GM21825 (cell line): ENCODE measurements around the gene TMPRSS3.

Source experiments
- ATAC-seq: cut with Tn5 transposase; IDR thresholded peaks from one replicate; pipeline ENCODE4 v1.9.1; 2021; ENCODE audit warnings: mild to moderate bottlenecking, moderate library complexity; ENCODE audit not compliant: unreplicated experiment

TMPRSS3 gene

DNA sequence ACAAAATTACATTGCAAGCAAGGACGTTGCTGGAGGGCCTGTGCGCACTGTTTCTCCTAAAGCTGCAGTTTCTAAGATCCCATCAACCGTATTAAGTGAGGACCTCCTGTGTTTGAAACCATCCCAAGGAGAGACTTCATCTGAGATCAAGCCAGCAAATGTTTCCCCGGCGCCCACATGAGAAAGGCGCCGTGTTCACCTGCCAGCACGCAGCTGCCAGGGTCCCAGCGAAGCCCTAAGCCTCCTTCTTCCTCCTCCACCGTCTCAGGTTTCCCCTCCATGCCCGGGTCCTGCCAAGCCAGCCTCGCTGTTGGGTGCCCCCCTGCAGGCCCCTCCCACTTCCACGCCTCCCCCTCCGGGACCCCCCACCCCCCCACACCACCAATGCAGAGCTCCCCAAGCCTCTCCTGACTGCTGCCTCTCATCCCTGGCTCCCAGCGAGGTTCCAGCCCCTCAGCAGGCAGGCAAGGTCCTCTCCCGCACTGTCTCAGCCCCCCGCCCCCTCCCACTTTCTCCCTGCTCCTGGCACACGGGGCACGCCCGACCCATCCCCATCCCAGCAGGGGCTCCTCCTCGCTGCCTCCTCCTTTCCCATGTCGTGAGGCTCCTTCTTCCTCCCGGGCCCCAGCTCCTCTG lies 20.9 kb downstream of the TMPRSS3 start:
- ATAC-seq: no peak

DNA sequence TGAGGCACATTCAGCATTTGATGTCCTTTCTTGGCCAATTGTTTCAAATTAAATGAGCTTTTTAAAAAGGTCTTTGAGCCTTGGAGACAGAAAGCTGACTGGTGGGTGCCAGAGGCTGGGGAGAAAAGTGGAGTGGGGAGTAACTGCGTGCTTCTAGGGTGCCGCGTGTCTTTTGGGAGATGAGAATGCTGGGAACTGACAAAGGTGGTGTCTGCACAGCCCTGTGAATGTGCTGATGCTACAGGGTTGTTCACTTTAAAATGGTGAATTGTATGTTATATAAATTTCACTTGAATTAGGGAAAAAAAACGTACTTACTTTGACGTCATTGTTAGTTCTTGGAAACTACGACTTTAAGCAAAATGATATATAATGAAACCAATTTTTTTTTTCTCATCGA lies 21.4 kb downstream of the TMPRSS3 start:
- no peak for ATAC-seq

DNA sequence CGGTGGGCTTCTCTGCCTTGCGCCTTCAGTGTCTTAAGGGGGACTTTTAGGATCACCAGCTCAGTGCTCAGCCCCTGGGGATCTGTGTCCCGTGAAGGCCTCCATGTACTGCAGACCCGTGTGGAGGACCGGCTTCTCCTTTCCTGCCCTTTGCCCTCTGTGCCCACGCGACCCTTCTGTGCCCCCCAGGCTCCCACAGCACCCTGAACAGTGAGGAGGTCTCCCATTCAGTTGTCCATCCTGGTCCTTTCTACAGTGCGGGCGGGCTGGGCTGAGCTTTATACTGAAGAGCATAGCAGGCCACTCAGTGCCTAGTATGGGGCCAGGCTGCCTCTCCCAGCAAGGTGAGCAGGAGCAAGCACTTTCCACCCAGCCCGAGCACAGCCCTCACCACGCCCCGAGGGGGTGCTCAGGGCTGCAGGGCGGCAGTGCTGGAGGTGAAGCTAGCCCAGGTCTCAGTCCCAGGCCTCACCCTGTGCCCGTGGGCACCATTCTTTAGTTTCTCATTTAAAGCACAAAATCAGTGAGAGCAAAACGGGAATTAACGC lies 21.9 kb downstream of the TMPRSS3 start:
- ATAC-seq: no peak

DNA sequence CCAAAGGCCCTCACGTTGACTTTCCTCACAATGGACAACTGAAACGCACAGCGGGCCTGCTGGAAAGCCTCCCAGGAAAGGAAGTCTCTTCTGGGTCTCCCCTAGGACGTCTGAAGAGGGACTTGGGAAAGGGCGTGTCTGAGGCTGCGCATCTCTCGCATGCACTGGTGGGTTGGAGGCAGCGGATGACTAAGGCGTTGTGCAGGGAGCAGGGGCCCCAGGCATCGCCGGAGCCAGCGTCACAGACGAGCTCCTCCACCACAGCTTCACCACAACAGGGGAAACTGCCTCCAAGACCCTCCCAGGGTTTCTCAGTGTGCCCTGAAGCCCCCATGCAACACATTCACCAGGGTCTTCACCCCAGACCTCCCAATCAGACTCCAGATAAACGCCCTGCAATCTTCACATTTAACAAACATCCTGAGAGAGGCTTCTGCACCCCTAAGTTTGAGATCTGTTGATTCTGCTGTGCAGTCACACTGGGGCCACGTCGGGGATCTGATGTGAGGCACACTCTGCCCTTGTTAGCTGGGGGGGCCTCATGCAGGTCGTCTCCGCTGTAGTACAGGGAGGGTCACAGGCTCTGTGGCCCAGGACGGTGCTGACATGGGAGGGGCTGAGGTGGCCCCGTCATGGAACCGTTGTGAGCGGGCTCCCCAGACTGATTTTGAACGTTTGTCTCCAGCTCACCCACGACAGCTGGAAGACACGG lies 22.5 kb downstream of the TMPRSS3 start:
- no peak for ATAC-seq

DNA sequence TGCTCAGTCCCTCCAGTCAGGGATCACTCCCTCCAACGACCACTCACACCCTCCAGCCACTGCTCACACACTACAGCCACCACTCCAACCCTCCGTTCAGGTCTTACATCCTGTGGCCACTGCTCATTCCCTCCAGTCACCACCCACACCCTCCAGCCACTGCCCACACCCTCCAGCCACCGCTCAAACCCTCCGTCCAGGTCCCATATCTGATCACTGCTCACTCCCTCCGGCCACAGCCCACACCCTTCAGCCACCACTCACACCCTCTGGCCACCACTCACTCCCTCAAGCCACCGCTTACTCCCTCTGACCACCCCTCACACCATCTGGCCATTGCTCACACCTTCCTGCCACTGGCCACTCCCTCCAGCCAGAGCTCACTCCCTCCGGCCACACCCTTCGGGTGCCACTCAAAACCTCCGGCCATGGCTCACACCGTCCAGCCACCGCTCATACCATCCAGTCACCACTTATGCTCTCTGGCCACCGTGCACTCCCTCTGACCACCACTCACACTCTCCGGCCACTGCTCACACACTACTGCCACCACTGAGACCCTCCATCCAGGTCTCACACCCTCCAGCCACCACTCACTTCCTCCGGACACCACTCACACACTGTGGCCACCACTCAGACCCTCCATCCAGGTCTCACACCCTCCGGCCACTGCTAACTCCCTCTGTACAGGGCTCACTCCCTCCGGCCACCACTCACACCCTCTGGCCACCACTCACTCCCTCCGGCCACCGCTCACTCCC lies 24.8 kb downstream of the TMPRSS3 start:
- no peak for ATAC-seq

DNA sequence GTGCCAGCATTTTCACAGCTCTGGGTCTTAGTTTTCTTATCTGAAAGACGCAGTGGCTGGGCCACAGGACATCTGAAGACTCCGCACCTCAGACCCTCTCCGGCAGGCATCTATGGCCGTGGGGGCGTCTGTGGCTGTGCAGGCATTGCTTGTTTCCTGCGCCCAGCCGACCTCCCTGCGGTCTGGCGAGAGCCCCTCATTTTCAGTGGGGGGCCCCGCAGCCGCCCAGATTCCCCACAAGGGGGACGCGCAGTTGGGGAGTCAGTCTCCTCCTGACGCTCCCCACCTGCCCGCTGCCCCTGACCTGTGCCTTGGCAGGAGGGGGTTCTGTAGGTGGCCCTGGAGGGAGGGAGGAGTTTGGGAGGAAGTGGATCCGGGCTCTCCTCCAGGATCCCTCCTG lies 26.0 kb downstream of the TMPRSS3 start:
- no peak for ATAC-seq

DNA sequence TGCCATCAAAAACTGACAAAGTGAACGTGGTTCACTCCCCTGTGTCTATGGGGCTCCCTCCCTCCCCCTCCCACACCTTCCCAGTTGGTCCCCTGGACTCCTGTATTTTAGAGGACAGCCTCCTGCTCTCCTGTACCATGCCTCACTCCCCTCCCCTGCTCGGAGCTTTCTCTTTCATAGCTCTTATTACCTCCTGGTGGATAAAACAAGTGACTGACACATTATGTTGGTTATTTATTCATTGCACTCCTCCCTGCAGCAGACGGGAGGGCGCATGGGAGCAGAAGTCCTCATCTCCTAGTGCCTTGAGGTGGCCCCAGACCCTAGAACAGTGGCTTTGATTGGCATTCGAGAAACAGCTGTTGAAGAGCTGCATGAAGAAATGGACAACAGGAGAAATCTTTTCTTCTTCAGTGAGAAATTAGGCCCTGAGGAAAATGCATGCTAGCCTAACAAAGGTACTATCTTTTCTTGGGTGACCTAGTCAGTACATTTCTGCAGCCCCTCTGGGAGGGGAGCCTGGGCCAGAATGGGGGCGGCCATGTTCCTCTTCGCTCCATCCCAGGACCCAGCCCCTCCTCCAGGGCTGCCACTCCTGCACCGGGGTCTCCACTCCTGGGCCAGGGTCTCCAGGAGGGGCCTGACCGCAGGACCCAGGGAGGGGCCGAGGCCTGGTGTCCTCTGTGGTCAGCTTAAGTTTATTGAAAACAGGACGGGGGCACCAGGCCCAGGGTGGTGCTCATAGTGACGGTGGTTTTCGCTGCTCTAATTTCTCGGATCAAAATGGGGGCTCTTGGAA lies 28.3 kb downstream of the TMPRSS3 start:
- ATAC-seq: no peak

DNA sequence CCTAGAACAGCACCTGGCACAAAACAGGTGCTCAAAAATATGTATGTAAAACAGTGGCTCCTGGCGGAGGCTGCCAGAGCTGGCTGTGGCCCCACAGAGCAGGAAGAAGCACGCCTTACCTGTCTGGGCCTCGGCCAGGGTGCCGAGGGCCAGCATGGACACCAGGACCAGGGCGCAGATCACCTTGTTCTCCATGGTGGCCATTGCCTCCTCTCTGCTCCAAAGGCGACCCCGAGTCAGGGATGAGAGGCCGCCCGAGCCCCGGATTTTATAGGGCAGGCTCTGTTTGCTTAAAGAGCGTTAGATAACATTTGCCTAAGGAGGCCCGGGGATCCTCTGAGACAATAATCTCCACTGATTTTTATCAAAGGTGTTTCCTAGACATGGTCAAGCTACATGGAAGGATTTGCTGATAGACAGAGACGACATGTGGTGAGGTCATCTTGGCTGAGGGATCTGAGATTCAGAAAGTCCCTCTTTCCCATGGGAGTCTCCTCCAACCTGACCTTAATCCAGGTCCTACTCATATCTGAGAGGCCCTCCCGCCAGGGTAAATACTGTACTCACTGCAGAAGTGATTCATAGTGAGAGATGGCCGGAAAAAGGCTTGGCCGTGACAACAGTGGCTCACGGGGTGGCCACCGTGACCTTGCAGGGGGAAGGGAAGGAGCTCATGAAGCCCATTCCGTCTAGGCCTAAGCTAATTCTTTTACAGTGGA lies 29.4 kb downstream of the TMPRSS3 start, which contains the start of gene TFF1:
TFF1 (minus strand) TSS at position 244 of the 719 bp plus-strand sequence; CDS start at position 204, 40 bp downstream.
- ATAC-seq: no peak

DNA sequence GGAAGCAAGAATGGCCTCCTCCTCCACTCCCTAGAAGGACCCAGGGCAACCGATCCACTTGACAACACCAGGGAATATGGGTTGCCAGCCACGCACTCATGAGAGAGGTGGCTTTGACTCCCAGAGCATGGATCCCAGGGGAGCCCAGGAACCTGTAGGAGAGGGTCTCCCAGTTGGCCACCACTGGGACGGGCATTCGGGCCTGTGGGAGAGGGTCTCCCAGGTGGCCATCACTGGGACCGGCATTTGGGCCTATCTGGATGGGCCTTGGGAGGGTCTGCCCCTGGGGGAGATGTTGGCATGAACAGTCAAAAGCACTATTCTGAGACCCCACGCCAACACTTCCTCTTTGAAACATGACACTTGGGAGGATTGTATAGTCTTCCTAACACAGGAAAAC lies 30.1 kb downstream of the TMPRSS3 start:
- no peak for ATAC-seq

DNA sequence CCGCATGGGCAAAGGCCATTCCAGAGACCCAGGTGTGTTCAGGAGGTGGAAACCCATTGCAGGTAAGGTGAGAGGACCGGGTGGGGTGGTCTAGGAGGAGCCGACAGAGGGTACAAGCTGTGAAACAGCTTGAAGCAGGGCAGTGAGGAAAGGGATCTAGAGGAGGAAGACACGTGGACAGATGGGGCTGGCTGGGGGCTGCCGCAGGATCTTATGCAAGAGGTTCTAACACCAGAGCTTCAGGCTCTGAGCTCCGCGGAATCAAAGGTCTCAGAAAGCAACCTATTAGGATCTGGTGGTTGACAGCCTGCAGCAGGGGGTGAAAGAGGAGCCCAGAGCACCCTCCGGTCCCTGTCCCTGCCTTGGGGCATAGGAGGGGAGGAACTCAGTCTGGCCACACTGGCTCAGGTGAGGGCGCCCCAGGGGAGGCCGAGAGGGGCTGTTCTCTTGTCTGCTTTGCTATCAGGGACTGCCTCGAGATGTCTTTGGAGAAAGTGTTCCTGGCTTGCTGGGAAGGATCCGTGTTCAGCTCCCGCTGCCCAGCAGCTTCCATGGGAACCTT lies 31.5 kb downstream of the TMPRSS3 start:
- no peak for ATAC-seq

DNA sequence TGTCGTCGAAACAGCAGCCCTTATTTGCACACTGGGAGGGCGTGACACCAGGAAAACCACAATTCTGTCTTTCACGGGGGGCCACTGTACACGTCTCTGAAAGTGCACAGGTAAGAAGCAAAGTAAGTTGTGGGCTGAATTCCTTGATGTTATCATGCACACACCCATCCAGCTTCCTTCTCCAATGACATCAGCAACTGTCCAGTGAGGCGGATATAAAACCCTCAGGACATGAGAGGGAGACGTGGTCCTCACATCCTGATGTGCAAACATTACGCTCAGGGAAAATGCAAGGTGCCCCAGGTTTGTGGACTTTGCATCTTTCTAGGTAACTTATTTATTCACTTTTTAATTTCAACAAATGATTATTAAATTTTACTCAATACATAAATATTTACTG lies 32.5 kb downstream of the TMPRSS3 start:
- no peak for ATAC-seq

DNA sequence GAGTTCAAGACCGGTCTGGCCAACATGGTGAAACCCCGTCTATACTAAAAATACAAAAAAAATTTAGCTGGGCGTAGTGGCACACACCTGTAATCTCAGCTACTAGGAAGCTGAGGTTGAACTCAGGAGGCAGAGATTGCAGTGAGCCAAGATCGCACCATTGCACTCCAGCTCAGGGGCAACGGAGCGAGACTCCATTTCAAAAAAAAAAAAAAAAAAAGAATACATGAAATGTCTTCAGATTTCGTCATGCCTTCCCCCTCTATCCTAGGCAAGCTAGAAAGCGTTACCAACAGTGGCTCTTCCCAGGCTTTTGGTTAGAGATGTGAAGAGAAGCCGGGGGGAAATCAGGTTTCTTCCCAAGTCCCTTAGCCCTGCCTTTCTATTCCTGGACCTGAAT lies 33.2 kb downstream of the TMPRSS3 start:
- no peak for ATAC-seq

DNA sequence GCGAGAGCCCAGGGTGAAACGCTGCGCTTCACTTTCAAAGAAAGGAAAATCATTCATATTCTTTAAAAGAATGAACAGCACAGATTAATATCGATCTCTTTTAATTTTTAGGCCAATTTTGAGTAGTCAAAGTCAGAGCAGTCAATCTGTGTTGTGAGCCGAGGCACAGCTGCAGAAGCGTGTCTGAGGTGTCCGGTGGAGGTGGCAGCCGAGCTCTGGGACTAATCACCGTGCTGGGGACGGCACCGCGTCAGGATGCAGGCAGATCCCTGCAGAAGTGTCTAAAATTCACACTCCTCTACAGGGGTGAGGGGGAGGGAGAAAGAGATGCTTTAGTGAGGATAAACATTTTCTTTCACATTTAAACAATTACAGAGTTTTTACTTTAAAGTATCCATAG lies 33.7 kb downstream of the TMPRSS3 start:
- ATAC-seq: no peak

DNA sequence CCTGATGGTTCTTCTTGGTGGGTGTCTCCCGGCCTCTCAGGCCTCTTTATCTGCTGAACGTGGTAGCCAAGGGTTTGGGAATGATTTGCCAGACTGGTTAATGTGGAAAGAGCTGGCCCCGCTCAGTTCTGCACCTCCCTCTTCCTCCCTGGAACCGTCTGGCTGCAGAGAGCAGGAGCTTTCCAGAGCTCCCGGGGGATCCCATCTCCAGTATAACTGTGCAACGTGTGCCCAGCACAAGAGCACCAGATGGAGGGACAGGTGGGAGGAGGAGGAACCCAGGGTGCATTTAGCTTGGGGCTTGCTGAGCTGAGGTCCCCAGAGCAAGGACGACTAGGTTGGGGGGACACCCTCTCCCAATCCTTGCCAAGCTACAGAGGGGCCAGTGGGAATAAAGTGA lies 34.6 kb downstream of the TMPRSS3 start:
- no peak for ATAC-seq

DNA sequence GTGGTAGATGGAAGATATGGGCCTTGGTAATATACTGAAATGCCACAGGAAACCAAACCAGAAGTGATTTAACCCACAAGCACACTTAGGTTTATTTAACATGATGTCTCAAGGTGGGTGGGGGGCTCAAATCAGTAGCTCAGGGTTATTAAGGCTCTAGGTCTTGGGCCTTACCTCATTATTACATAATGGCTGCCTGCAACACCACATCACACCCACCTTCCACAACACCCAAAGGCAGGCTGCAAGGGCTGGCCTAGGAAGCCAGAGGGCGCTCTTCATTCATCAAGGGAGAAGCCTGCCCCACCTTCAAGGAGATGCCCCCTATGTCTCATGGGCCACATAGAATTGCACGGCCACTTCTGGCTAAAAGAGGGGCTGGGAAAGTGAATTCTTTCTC lies 35.5 kb downstream of the TMPRSS3 start:
- ATAC-seq: no peak

DNA sequence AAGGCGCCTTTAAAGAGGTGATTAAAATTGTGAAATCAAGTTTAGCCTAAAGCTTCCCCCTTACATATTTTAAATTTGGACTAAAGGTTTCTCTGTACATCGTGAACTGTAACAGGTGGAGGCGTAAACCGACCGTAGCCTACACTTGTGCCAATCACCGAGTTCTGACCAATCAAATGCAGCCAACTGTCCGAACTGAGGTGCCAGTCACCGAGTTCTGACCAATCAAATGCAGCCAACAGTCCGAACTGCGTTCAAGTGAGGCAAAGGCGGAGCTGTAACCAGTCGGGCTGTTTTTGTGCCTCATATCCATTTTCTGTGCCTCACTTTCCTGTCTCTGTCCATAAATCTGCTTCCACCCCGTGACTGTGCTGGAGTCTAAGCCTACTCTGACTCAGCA lies 36.9 kb downstream of the TMPRSS3 start:
- no peak for ATAC-seq

DNA sequence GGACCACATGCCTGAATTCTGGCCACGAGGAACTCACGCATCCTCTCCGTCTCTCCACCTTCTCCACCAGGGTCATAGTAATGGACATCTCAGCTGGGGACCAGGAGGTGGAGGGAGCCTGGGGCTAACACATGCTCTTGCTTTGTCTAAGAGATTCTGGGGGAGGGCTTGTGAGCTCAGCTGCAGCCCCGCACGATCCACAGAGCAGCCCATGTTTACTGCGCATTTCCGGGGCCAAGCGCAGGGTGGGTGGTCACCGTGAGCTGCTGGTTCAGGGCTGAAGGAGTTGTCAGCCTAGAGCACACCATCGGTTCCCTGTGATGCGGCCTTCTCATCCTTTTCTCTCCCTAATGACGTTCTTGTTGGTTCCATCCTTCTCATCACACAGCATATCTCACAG lies 37.6 kb downstream of the TMPRSS3 start:
- ATAC-seq: no peak

DNA sequence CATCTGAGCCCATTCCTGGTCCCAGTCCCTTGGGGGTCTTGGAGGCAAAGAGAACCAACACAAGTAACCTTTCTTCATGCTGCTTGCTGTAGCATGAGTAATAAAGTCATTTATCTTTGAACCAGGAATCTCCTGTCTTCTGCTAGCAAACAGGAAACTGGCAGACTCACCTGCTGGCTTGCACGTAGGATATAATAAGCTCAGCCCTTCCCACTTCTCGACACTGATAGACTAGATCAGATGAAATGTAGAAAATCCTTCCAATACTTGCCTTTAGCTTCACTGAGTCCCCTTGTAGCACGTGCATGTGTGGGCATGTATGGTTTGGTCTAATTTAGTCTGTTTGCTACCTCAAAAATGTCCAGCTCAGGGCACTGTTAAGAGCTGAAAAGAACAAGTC lies 38.5 kb downstream of the TMPRSS3 start:
- no peak for ATAC-seq

DNA sequence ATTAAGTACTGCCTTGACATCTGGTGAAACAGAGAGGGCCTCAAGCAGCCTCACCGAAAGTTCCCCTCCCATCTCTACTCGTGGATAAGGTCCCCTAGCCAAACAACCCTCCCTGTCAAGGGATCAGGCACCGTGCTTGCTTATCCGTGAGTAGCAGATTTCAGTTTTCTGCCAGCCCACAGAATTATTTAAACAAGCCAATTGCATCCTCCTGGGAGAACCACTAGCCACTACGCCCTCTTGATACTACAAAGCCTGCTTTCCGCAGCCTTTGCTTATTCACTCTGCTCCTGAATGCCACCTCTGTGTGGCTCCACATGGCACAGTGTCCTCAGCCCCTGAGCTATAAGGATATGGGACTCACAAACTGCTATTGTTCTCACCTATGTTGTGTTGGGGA lies 39.2 kb downstream of the TMPRSS3 start:
- no peak for ATAC-seq

DNA sequence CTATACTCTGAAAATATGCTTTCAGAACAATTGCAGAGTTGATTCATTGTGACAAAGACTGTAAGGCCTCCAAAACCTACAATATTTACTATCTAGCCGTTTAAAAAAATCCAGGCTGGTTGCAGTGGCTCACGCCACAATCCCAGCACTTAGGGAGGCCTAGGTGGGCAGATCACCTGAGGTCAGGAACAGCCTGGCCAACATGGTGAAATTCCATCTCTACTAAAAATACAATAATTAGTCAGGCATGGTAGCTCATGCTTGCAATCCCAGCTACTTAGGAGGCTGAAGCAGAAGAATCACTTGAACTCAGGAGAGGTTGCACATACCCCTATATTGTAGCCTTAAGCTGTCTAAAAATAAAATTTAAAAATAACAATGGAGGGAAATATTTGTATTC lies 39.8 kb downstream of the TMPRSS3 start:
- no peak for ATAC-seq
